Loucy (cell line): Measurements from ENCODE around the gene ELMO2.

Experiments
- H2AFZ ChIP-seq: fragments of 200-600 bp; sonication (generic); 2 replicates; pipeline ENCODE4 v1.6.0; 2016; ENCODE audit warnings: antibody characterized with exemption, mild to moderate bottlenecking, low read length, moderate library complexity
- H3F3A ChIP-seq: fragments of 200-600 bp; 2 replicates; pipeline ENCODE4 v1.6.0; 2016; ENCODE audit warnings: antibody characterized with exemption, low read depth, mild to moderate bottlenecking
- H3K27me3 ChIP-seq: fragments of 200-600 bp; sonication (generic); 2 replicates; pipeline ENCODE4 v1.6.1; 2014; ENCODE audit warnings: low read length, mild to moderate bottlenecking; ENCODE audit not compliant: insufficient read depth, poor library complexity, severe bottlenecking
- H3K36me3 ChIP-seq: fragments of 200-600 bp; sonication (generic); 2 replicates; pipeline ENCODE4 v1.6.1; 2016; ENCODE audit warnings: low read length; ENCODE audit not compliant: insufficient read depth
- H3K4me1 ChIP-seq: fragments of 200-600 bp; sonication (generic); 2 replicates; pipeline ENCODE4 v1.5.1; 2014; ENCODE audit warnings: low read length, mild to moderate bottlenecking; ENCODE audit not compliant: insufficient read depth, poor library complexity, severe bottlenecking
- H3K4me2 ChIP-seq: fragments of 200-600 bp; sonication (generic); 2 replicates; pipeline ENCODE4 v1.6.0; 2014; ENCODE audit warnings: antibody characterized with exemption, low read length, low read depth, mild to moderate bottlenecking; ENCODE audit not compliant: poor library complexity, severe bottlenecking
- H3K4me3 ChIP-seq: fragments of 200-600 bp; sonication (generic); 2 replicates; pipeline ENCODE4 v1.5.1; 2014; ENCODE audit warnings: low read length, mild to moderate bottlenecking, mixed read lengths; ENCODE audit not compliant: poor library complexity, severe bottlenecking
- H3K79me2 ChIP-seq: fragments of 200-600 bp; sonication (generic); 2 replicates; pipeline ENCODE4 v1.6.1; 2014; ENCODE audit warnings: low read length; ENCODE audit not compliant: insufficient read depth
- H3K9ac ChIP-seq: fragments of 200-600 bp; sonication (generic); 2 replicates; pipeline ENCODE4 v1.6.0; 2014; ENCODE audit warnings: mild to moderate bottlenecking, low read depth, low read length, moderate library complexity; ENCODE audit not compliant: poor library complexity, severe bottlenecking
- H3K9me2 ChIP-seq: fragments of 200-600 bp; sonication (generic); replicated peaks from 2 replicates; pipeline ENCODE4 v1.6.1; 2016; ENCODE audit warnings: low read depth, low read length, mixed read lengths
- H3K9me3 ChIP-seq: fragments of 200-600 bp; sonication (generic); 2 replicates; pipeline ENCODE4 v1.6.1; 2014; ENCODE audit warnings: mild to moderate bottlenecking, antibody characterized with exemption, low read length, low read depth; ENCODE audit not compliant: insufficient read depth
- H4K20me1 ChIP-seq: fragments of 200-600 bp; sonication (generic); 2 replicates; pipeline ENCODE4 v1.6.0; 2014; ENCODE audit warnings: antibody characterized with exemption, low read length, mild to moderate bottlenecking; ENCODE audit not compliant: insufficient read depth, poor library complexity, severe bottlenecking
- CTCF ChIP-seq: fragments of 200-600 bp; sonication (generic); conservative IDR thresholded peaks from 2 replicates; pipeline ENCODE4 v1.5.1; 2014; ENCODE audit warnings: mild to moderate bottlenecking, antibody characterized with exemption, low read length
- EZH2phosphoT487 ChIP-seq: fragments of 200-600 bp; IDR thresholded peaks from 2 replicates; pipeline ENCODE4 v1.6.1; 2018; ENCODE audit warnings: antibody characterized with exemption, mild to moderate bottlenecking, moderate library complexity, borderline replicate concordance

Gene ELMO2

GRCh38 chr20:46342010-46342378, 64.4 kb downstream of the ELMO2 start:
- Histone ChIP-seq H3K79me2 (no peaks in the 10 kb centered on the region), H4K20me1 (no peaks in the 10 kb centered on the region), H3K9me2 (no peaks in the 10 kb centered on the region), H3K4me1 (no peaks in the 10 kb centered on the region), H3F3A (no peaks in the 10 kb centered on the region), H3K36me3 (no peaks in the 10 kb centered on the region), H3K9ac (no peak overlapping the region), H3K4me2 (no peak overlapping the region), H3K4me3 (no peak overlapping the region), H3K27me3 (no peaks in the 10 kb centered on the region), H3K9me3 (no peaks in the 10 kb centered on the region), H2AFZ (no peak overlapping the region)
- TF ChIP-seq EZH2phosphoT487 (no peak), CTCF (no peak)

GRCh38 chr20:46341074-46342009, 65.1 kb downstream of the ELMO2 start:
- Histone ChIP-seq H3K27me3 (no peaks in the 10 kb centered on the region), H3K9me3 (no peaks in the 10 kb centered on the region), H3K4me3 (no peak overlapping the region), H3K79me2 (no peaks in the 10 kb centered on the region), H4K20me1 (no peaks in the 10 kb centered on the region), H3K9me2 (no peaks in the 10 kb centered on the region), H3K36me3 (no peaks in the 10 kb centered on the region), H3K9ac (no peak overlapping the region), H2AFZ (no peak overlapping the region), H3K4me1 (no peaks in the 10 kb centered on the region), H3F3A (no peaks in the 10 kb centered on the region), H3K4me2 (no peak overlapping the region)
- TF ChIP-seq CTCF (no peak), EZH2phosphoT487 (no peak)

GRCh38 chr20:46339037-46339436, 67.4 kb downstream of the ELMO2 start:
- TF ChIP-seq EZH2phosphoT487 (no peak), CTCF (no peak)
- Histone ChIP-seq H3K27me3 (no peaks in the 10 kb centered on the region), H3K4me2 (no peak overlapping the region)

More at GRCh38 chr20:46339037-46339436, 67.4 kb downstream of the ELMO2 start:
- Histone ChIP-seq H4K20me1 (no peaks in the 10 kb centered on the region), H3K4me3 (no peak overlapping the region), H3K79me2 (no peaks in the 10 kb centered on the region), H3K9me3 (no peaks in the 10 kb centered on the region), H2AFZ (no peak overlapping the region), H3K9ac (no peak overlapping the region), H3K9me2 (no peaks in the 10 kb centered on the region), H3K36me3 (no peaks in the 10 kb centered on the region), H3F3A (no peaks in the 10 kb centered on the region), H3K4me1 (no peaks in the 10 kb centered on the region)
